CD14-positive monocyte (primary cell): ENCODE measurements around the gene PRR33. TPM values are rescaled to one million over a fixed set of nuclear protein-coding genes. Genes with fewer than 3 reads are reported as not detected.
"Not testable (repeated sequence)": the region's sequence is repeated elsewhere in the genome, so short reads cannot be mapped to it uniquely, and the experiment has no call there.

ENCODE experiments used
- DNase-seq, 3 donors: peaks; one replicate each; pipeline ENCODE4 v3.0.0-alpha.2; 2011 to 2022
- H2AFZ ChIP-seq: 2 replicates; pipeline ENCODE4 v1.6.0; 2012; ENCODE audit warnings: mild to moderate bottlenecking, low read depth, low read length, inconsistent platforms; ENCODE audit not compliant: insufficient read depth, poor library complexity, severe bottlenecking
- H3K27ac ChIP-seq, 2 donors: 1 replicate in 1 of 2; 2 replicates in 1 of 2; pipeline ENCODE4 v1.5.1; 2012 to 2013; ENCODE audit warnings: low read length in 2 of 2, control low read depth in 1 of 2, inconsistent platforms in 1 of 2, low read depth in 1 of 2, mild to moderate bottlenecking in 1 of 2
- H3K27me3 ChIP-seq, 2 donors: one replicate each; pipeline versions ENCODE4 v1.6.0 to v1.6.1; 2011 to 2013; ENCODE audit warnings: low read length in 2 of 2; ENCODE audit not compliant: control insufficient read depth in 2 of 2, insufficient read depth in 2 of 2
- H3K36me3 ChIP-seq, 2 donors: replicated peaks in 1 of 2; 1 replicate in 1 of 2; 2 replicates in 1 of 2; pipeline versions ENCODE4 v1.5.1 to v1.6.1; 2012 to 2013; ENCODE audit warnings: low read length in 2 of 2, control low read depth in 1 of 2, inconsistent platforms in 1 of 2, mild to moderate bottlenecking in 1 of 2; ENCODE audit not compliant: insufficient read depth in 2 of 2, control insufficient read depth in 1 of 2
- H3K4me1 ChIP-seq, 2 donors: 1 replicate in 1 of 2; 2 replicates in 1 of 2; pipeline versions ENCODE4 v1.5.1 to v1.6.1; 2012 to 2013; ENCODE audit warnings: low read length in 2 of 2, control low read depth in 1 of 2, inconsistent platforms in 1 of 2, mild to moderate bottlenecking in 1 of 2, moderate library complexity in 1 of 2; ENCODE audit not compliant: insufficient read depth in 2 of 2, control insufficient read depth in 1 of 2
- H3K4me2 ChIP-seq: replicated peaks from 2 replicates; pipeline ENCODE3; 2012; ENCODE audit warnings: low read length, moderate library complexity, mild to moderate bottlenecking; ENCODE audit not compliant: poor library complexity, severe bottlenecking; ENCODE audit errors: extremely low read depth
- H3K4me3 ChIP-seq, 3 experiments: fragments of 200-600 bp in 1 of 3; sonication (generic) in 1 of 3; replicated peaks in 1 of 3; 1 replicate in 2 of 3; 2 replicates in 1 of 3; pipeline ENCODE4 v1.5.1; 2011 to 2013; ENCODE audit warnings: low read length in 3 of 3, mild to moderate bottlenecking in 3 of 3, control low read depth in 2 of 3, low read depth in 2 of 3, inconsistent platforms in 1 of 3, moderate library complexity in 1 of 3
- H3K79me2 ChIP-seq: 2 replicates; pipeline ENCODE4 v1.6.0; 2012; ENCODE audit warnings: mild to moderate bottlenecking, control low read depth, inconsistent platforms, low read length, moderate library complexity; ENCODE audit not compliant: insufficient read depth
- H3K9ac ChIP-seq: 2 replicates; pipeline ENCODE4 v1.6.0; 2017; ENCODE audit warnings: low read length, mild to moderate bottlenecking; ENCODE audit not compliant: insufficient read depth, poor library complexity, severe bottlenecking
- H3K9me3 ChIP-seq, 2 donors: replicated peaks in 1 of 2; 1 replicate in 1 of 2; 2 replicates in 1 of 2; pipeline versions ENCODE4 v1.5.1 to v1.6.1; 2012 to 2013; ENCODE audit warnings: low read length in 2 of 2, control low read depth in 1 of 2; ENCODE audit not compliant: control insufficient read depth in 1 of 2, insufficient read depth in 1 of 2
- H4K20me1 ChIP-seq: 2 replicates; pipeline ENCODE4 v1.6.0; 2012; ENCODE audit warnings: mild to moderate bottlenecking, low read length, control low read depth, moderate library complexity; ENCODE audit not compliant: insufficient read depth
- H3K27ac Mint-ChIP-seq, 7 donors: one replicate each; pipeline ENCODE4 v1.8.0; 2020; ENCODE audit warnings: mild to moderate bottlenecking in 7 of 7, mixed read lengths in 7 of 7, moderate library complexity in 6 of 7, inconsistent platforms in 2 of 7
- H3K27me3 Mint-ChIP-seq, 3 donors: one replicate each; pipeline ENCODE4 v1.8.0; 2021 to 2022; ENCODE audit warnings: low read depth in 3 of 3, mild to moderate bottlenecking in 3 of 3, mixed read lengths in 3 of 3, moderate library complexity in 3 of 3, inconsistent platforms in 1 of 3
- H3K36me3 Mint-ChIP-seq, 2 donors: one replicate each; pipeline ENCODE4 v1.8.0; 2020; ENCODE audit warnings: mixed read lengths in 2 of 2, inconsistent platforms in 1 of 2, mild to moderate bottlenecking in 1 of 2
- H3K4me1 Mint-ChIP-seq: one replicate; pipeline ENCODE4 v1.8.0; 2020; ENCODE audit warnings: mild to moderate bottlenecking, mixed read lengths
- H3K4me3 Mint-ChIP-seq, 2 donors: one replicate each; pipeline ENCODE4 v1.8.0; 2020; ENCODE audit warnings: mild to moderate bottlenecking in 2 of 2, mixed read lengths in 2 of 2, moderate library complexity in 1 of 2
- H3K9me3 Mint-ChIP-seq, 7 donors: one replicate each; pipeline ENCODE4 v1.8.0; 2020 to 2022; ENCODE audit warnings: mixed read lengths in 7 of 7, mild to moderate bottlenecking in 6 of 7, moderate library complexity in 6 of 7, inconsistent platforms in 2 of 7
- CTCF ChIP-seq: fragments of 200-600 bp; IDR thresholded peaks from one replicate; pipeline ENCODE4 v1.8.0; 2022; ENCODE audit warnings: antibody characterized with exemption, mild to moderate bottlenecking
- WGBS: methylation state at CpG from one replicate; pipeline ENCODE4 v1.1.5; 2013; ENCODE audit warnings: missing lambda C conversion rate; ENCODE audit not compliant: insufficient coverage; 5-methylcytosine and 5-hydroxymethylcytosine counted together
- intact Hi-C, 2 donors: fragments of 100-400 bp; cut with micrococcal nuclease; formaldehyde crosslinking; loops; one replicate each; pipeline versions ENCODE4 v1.15.0 to v1.15.1; 2023
- polyA plus RNA-seq, 3 donors: library from polyadenylated mRNA; depleted of rRNA in 1 of 3; unstranded in 2 of 3; stranded (reverse) in 1 of 3; fragments of 300-500 nt in 2 of 3; fragments of >200 nt in 1 of 3; fragmentation: Illumina TruSeq in 2 of 3; gene quantifications; 1 replicate in 2 of 3; 2 replicates in 1 of 3; pipeline ENCODE4 v1.2.3, GENCODE V29; 2012 to 2021

Gene PRR33
- polyA plus RNA-seq, 3 donors, result not detected

GRCh38 chr11:1887451-1888346, 4.0 kb downstream of the PRR33 start:
- peaks cover 19% of the 10 kb centered on the region for H3K4me1 Mint-ChIP-seq
- no peak for TF ChIP-seq CTCF
- Histone ChIP-seq H3K4me2 (no peak overlapping the region), H3K9me3 (no peaks in the 10 kb centered on the region), H3K36me3 (peaks cover 70% of the 10 kb centered on the region in 2 donors), H4K20me1 (peaks cover 100% of the 10 kb centered on the region), H3K4me3 (no peak overlapping the region), H3K79me2 (no peaks in the 10 kb centered on the region), H3K9ac (no peak overlapping the region), H2AFZ (no peak overlapping the region), H3K4me1 (peaks cover 36 to 44% of the 10 kb centered on the region in 2 donors), H3K27ac (no peak overlapping the region), H3K27me3 (peaks cover 0 to 26% of the 10 kb centered on the region in 2 donors)
- H3K27me3 Mint-ChIP-seq, result peaks cover 18 to 52% (median 24%) of the 10 kb centered on the region in 3 donors
- no peak for DNase-seq
- peak overlapping the region in 1 of 7 donors; percentile 45 for H3K27ac Mint-ChIP-seq
- 56% methylated on average over 11 of the region's 11 CpGs for WGBS
- H3K9me3 Mint-ChIP-seq, result peaks cover 2 to 23% (median 7%) of the 10 kb centered on the region in 7 donors
- peaks cover 3 to 5% of the 10 kb centered on the region in 2 donors for H3K36me3 Mint-ChIP-seq
- intact Hi-C loops, result loop anchor here (2.0 to 10.0 kb wide), 3 partner anchors 15 to 267 kb away; partner anchors contain the start of gene KRTAP5-6 (in 1 of the 2)
- H3K4me3 Mint-ChIP-seq, result peak overlapping the region in 1 of 2 donors; percentile 82

- not testable (repeated sequence) for H3K9ac ChIP-seq, H3K9me3 ChIP-seq, H3K36me3 Mint-ChIP-seq, DNase-seq, H3K4me3 ChIP-seq, H3K27ac ChIP-seq, H3K4me2 ChIP-seq, H3K27ac Mint-ChIP-seq, H3K4me3 Mint-ChIP-seq, H2AFZ ChIP-seq, H3K79me2 ChIP-seq
- Mint-ChIP-seq H3K27me3 (peaks cover 18 to 50% (median 24%) of the 10 kb centered on the region in 3 donors), H3K4me1 (peaks cover 21% of the 10 kb centered on the region), H3K9me3 (peaks cover 2 to 23% (median 7%) of the 10 kb centered on the region in 7 donors)
- H3K4me1 ChIP-seq, result peaks cover 43 to 53% of the 10 kb centered on the region in 2 donors
- peaks cover 0 to 26% of the 10 kb centered on the region in 2 donors for H3K27me3 ChIP-seq
- peaks cover 100% of the 10 kb centered on the region for H4K20me1 ChIP-seq
- peaks cover 71 to 72% of the 10 kb centered on the region in 2 donors for H3K36me3 ChIP-seq
- WGBS, result 96% methylated on average over 13 of the region's 13 CpGs
- intact Hi-C loops, result loop anchor here (10.0 kb wide), 2 partner anchors 192 to 268 kb away; partner anchors contain the start of gene KRTAP5-6 (in 1 of the 2)
Observed at GRCh38 chr11:1886551-1886950, 5.1 kb downstream of the PRR33 start.
